IMR-90 (cell line): Measurements from ENCODE around the gene USP12. TPM values are rescaled to one million over a fixed set of nuclear protein-coding genes. Genes with fewer than 3 reads are reported as not detected.

Experiments used
- ATAC-seq: fragments of 200-7000 bp; cut with Tn5 transposase; 2 replicates; pipeline ENCODE4 v1.9.1; 2020; ENCODE audit warnings: low read depth, mild to moderate bottlenecking, moderate library complexity
- BruUV-seq: library from RNA; stranded (reverse); fragments of 400-500 nt; replicated peaks from 2 replicates; lab custom pipeline; 2021; lab: Mats Ljungman, UMichigan
- CTCF ChIA-PET: fragments of 300-600 bp; formaldehyde crosslinking; extraction: SDS; loops from one replicate; lab custom pipeline; 2021; ENCODE audit warnings: antibody characterized with exemption; lab: Yijun Ruan, JAX
- POLR2A ChIA-PET: fragments of 300-600 bp; sonication (Branson Sonifier 250); formaldehyde crosslinking; loops from one replicate; lab custom pipeline; 2022; ENCODE audit warnings: antibody characterized with exemption; ENCODE audit not compliant: unreplicated experiment; lab: Charles Lee
- DNase-seq: peaks from one replicate; pipeline ENCODE4 v3.0.0; 2013
- H2AFZ ChIP-seq: replicated peaks from 2 replicates; pipeline ENCODE3; 2013; ENCODE audit warnings: low read length, mild to moderate bottlenecking; ENCODE audit not compliant: poor library complexity
- H2AK5ac ChIP-seq: 2 replicates; pipeline ENCODE4 v1.6.1; 2013; ENCODE audit warnings: low read depth, low read length, inconsistent platforms
- H2AK9ac ChIP-seq: replicated peaks from 2 replicates; pipeline ENCODE3; 2013; ENCODE audit warnings: mild to moderate bottlenecking, low read depth, low read length, moderate library complexity; ENCODE audit not compliant: poor library complexity
- H2BK120ac ChIP-seq: 2 replicates; pipeline ENCODE4 v1.6.1; 2013; ENCODE audit warnings: low read depth, low read length, inconsistent platforms
- H2BK15ac ChIP-seq: 3 replicates; pipeline ENCODE4 v1.6.1; 2013; ENCODE audit warnings: low read depth, low read length, inconsistent platforms
- H2BK20ac ChIP-seq: 2 replicates; pipeline ENCODE4 v1.6.1; 2013; ENCODE audit warnings: low read depth, mild to moderate bottlenecking, inconsistent platforms, low read length, moderate library complexity
- H2BK5ac ChIP-seq: 2 replicates; pipeline ENCODE4 v1.6.1; 2013; ENCODE audit warnings: mild to moderate bottlenecking, low read depth, low read length, inconsistent platforms; ENCODE audit not compliant: poor library complexity, severe bottlenecking
- H3K14ac ChIP-seq: replicated peaks from 2 replicates; pipeline ENCODE4 v1.6.1; 2013; ENCODE audit warnings: low read depth, low read length, inconsistent platforms
- H3K18ac ChIP-seq: 2 replicates; pipeline ENCODE4 v1.6.1; 2013; ENCODE audit warnings: low read depth, low read length, control low read depth
- H3K23ac ChIP-seq: 2 replicates; pipeline ENCODE4 v1.6.1; 2013; ENCODE audit warnings: low read depth, low read length, inconsistent platforms
- H3K27ac ChIP-seq: 2 replicates; pipeline ENCODE4 v1.5.1; 2013; ENCODE audit warnings: mild to moderate bottlenecking, control low read depth, low read length; ENCODE audit not compliant: insufficient read depth
- H3K27me3 ChIP-seq: 2 replicates; pipeline ENCODE4 v1.6.1; 2013; ENCODE audit warnings: low read length; ENCODE audit not compliant: control insufficient read depth, insufficient read depth
- H3K36me3 ChIP-seq: 2 replicates; pipeline ENCODE4 v1.6.1; 2013; ENCODE audit warnings: low read length, mixed read lengths; ENCODE audit not compliant: control insufficient read depth, insufficient read depth
- H3K4ac ChIP-seq: 2 replicates; pipeline ENCODE4 v1.6.1; 2013; ENCODE audit warnings: low read depth, low read length, inconsistent platforms
- H3K4me1 ChIP-seq: 2 replicates; pipeline ENCODE4 v1.6.1; 2013; ENCODE audit warnings: low read length, mixed read lengths; ENCODE audit not compliant: control insufficient read depth, insufficient read depth
- H3K4me2 ChIP-seq: 2 replicates; pipeline ENCODE4 v1.6.1; 2013; ENCODE audit warnings: low read depth, mild to moderate bottlenecking, control low read depth, low read length, moderate library complexity
- H3K4me3 ChIP-seq: 2 replicates; pipeline ENCODE4 v1.5.1; 2013; ENCODE audit warnings: low read depth, mild to moderate bottlenecking, control low read depth, low read length, moderate library complexity; ENCODE audit not compliant: insufficient read depth
- H3K56ac ChIP-seq: 2 replicates; pipeline ENCODE4 v1.6.1; 2013; ENCODE audit warnings: low read length, inconsistent platforms; ENCODE audit not compliant: insufficient read depth; ENCODE audit errors: extremely low read depth
- H3K79me1 ChIP-seq, 2 experiments: 2 replicates each; pipeline ENCODE4 v1.6.1; 2013; ENCODE audit warnings: low read length in 2 of 2, inconsistent platforms in 1 of 2, low read depth in 1 of 2
- H3K9ac ChIP-seq: 2 replicates; pipeline ENCODE4 v1.6.1; 2013; ENCODE audit warnings: low read depth, low read length, control low read depth
- H3K9me1 ChIP-seq: 2 replicates; pipeline ENCODE4 v1.6.1; 2013; ENCODE audit warnings: low read length, inconsistent platforms; ENCODE audit not compliant: insufficient read depth
- H3K9me3 ChIP-seq: 2 replicates; pipeline ENCODE4 v1.6.1; 2013; ENCODE audit warnings: low read length; ENCODE audit not compliant: control insufficient read depth, insufficient read depth
- H4K20me1 ChIP-seq: 2 replicates; pipeline ENCODE4 v1.6.1; 2013; ENCODE audit warnings: low read length, inconsistent platforms; ENCODE audit not compliant: insufficient read depth
- H4K5ac ChIP-seq: 2 replicates; pipeline ENCODE4 v1.6.1; 2013; ENCODE audit warnings: mild to moderate bottlenecking, low read depth, low read length, control low read depth
- H4K8ac ChIP-seq, 2 experiments: 2 replicates each; pipeline ENCODE4 v1.6.1; 2013; ENCODE audit warnings: low read depth in 2 of 2, low read length in 2 of 2, control low read depth in 1 of 2, inconsistent platforms in 1 of 2
- H4K91ac ChIP-seq: 2 replicates; pipeline ENCODE4 v1.6.1; 2013; ENCODE audit warnings: low read depth, low read length, inconsistent platforms; ENCODE audit not compliant: insufficient read depth
- CHD1 ChIP-seq: IDR thresholded peaks from 2 replicates; pipeline ENCODE4 v1.6.1; 2012; ENCODE audit warnings: low read depth, low read length, improper control_type of control experiment
- MXI1 ChIP-seq: IDR thresholded peaks from 2 replicates; pipeline ENCODE4 v1.6.1; 2012; ENCODE audit warnings: low read depth, mild to moderate bottlenecking, low read length, moderate library complexity, borderline replicate concordance
- NFE2L2 ChIP-seq: fragments of 150-350 bp; IDR thresholded peaks from 2 replicates; pipeline ENCODE4 v1.6.1; 2016; ENCODE audit warnings: low read depth, mild to moderate bottlenecking, low read length
- RAD21 ChIP-seq: IDR thresholded peaks from 2 replicates; pipeline ENCODE4 v1.6.1; 2012; ENCODE audit warnings: low read length, improper control_type of control experiment
- USF2 ChIP-seq: fragments of 150-350 bp; IDR thresholded peaks from 2 replicates; pipeline ENCODE4 v1.6.1; 2017; ENCODE audit warnings: mild to moderate bottlenecking, antibody characterized with exemption, low read length, low read depth
- WGBS, 2 experiments: methylation state at CpG; one replicate each; pipeline versions ENCODE4 v1.1.5 to v1.1.7; 2013; ENCODE audit warnings: missing lambda C conversion rate in 2 of 2; ENCODE audit not compliant: insufficient read length in 1 of 2; ENCODE audit errors: extremely low coverage in 2 of 2; 5-methylcytosine and 5-hydroxymethylcytosine counted together
- dilution Hi-C: fragments of 300-500 bp; cut with HindIII; formaldehyde crosslinking; loops from one replicate; pipeline ENCODE4 v1.14.3; 2018; ENCODE audit warnings: low sequenced_read_pairs; ENCODE audit not compliant: unreplicated experiment
- in situ Hi-C: fragments of 300-500 bp; cut with MboI; formaldehyde crosslinking; loops from 3 replicates; pipeline ENCODE4 v1.14.3; 2019; ENCODE audit warnings: low sequenced_read_pairs, inconsistent platforms, mixed read lengths
- intact Hi-C: fragments of 100-400 bp; cut with micrococcal nuclease; formaldehyde crosslinking; loops from 2 replicates; pipeline ENCODE4 v1.10.0; 2022
- polyA plus RNA-seq, 3 experiments: library from polyadenylated mRNA; depleted of rRNA; stranded (reverse); fragments of >200 nt; gene quantifications; 2 replicates each; pipeline ENCODE4 v1.2.3, GENCODE V29; 2012; ENCODE audit warnings: low replicate concordance in 1 of 3
- total RNA-seq: library from RNA; depleted of rRNA; stranded (reverse); fragments of >200 nt; gene quantifications from 2 replicates; pipeline ENCODE4 v1.2.3, GENCODE V29; 2012

Gene USP12
- total and polyA plus RNA-seq, 2 of the 4 experiments (the other 2 are of a cell fraction), result 11.8 to 16.5 TPM

- no peak overlapping the region for H3K56ac ChIP-seq
- TF ChIP-seq RAD21 (no peak), MXI1 (no peak), NFE2L2 (no peak), CHD1 (no peak), USF2 (no peak)
- H2AK5ac ChIP-seq, result peak overlapping the region; percentile 83
- H3K4me1 ChIP-seq, result peaks cover 14% of the 10 kb centered on the region
- peak overlapping the region; percentile 36; the same call in 1 of the 2 replicates for H3K18ac ChIP-seq
- peak overlapping the region; percentile 52; the same call in 1 of the 2 replicates for H3K4ac ChIP-seq
- H3K9me1 ChIP-seq, result peaks cover 25% of the 10 kb centered on the region
- no peaks in the 10 kb centered on the region for H3K27me3 ChIP-seq
- no peak overlapping the region; the same call in 1 of the 2 replicates for H3K4me2 ChIP-seq
- no peak overlapping the region for H3K4me3 ChIP-seq
- no peak overlapping the region for H2AFZ ChIP-seq
- no peak overlapping the region for H2AK9ac ChIP-seq
- intact Hi-C loops (loop anchor here (5.0 kb wide), 1 partner anchor 237 kb away; no protein-coding TSS in a partner anchor), dilution Hi-C loops (no loop called here), in situ Hi-C loops (no loop called here)
- peaks cover 39% of the 10 kb centered on the region for H4K20me1 ChIP-seq
- no TSS peak for BruUV-seq
- no peaks in the 10 kb centered on the region for H3K9me3 ChIP-seq
- no peak overlapping the region for H2BK120ac ChIP-seq
- no peak overlapping the region for H3K14ac ChIP-seq
- H3K9ac ChIP-seq, result no peak overlapping the region
- H3K23ac ChIP-seq, result no peak overlapping the region
- no peak overlapping the region for H2BK20ac ChIP-seq
- H3K79me1 ChIP-seq, result peaks cover 40 to 67% of the 10 kb centered on the region in 2 experiments
- CTCF ChIA-PET, result no interaction called here
- H4K91ac ChIP-seq, result peak overlapping the region; percentile 60; the same call in 1 of the 2 replicates
- H4K5ac ChIP-seq, result no peak overlapping the region
- H4K8ac ChIP-seq, result no peak overlapping the region; a peak in 1 of 4 replicates
- DNase-seq, result peak; percentile 40
- H3K36me3 ChIP-seq, result no peaks in the 10 kb centered on the region
- peak overlapping the region; percentile 52 for H2BK5ac ChIP-seq
- H3K27ac ChIP-seq, result peak overlapping the region; percentile 62; the same call in 1 of the 2 replicates
- WGBS, 2 experiments, result no CpG with 5 or more reads among the region's 3 CpGs
- POLR2A ChIA-PET, result no interaction called here
- no peak for ATAC-seq
- H2BK15ac ChIP-seq, result no peak overlapping the region
These were observed 51.6 kb downstream of the USP12 start for GRCh38 chr13:27120011-27120410.
